OCI-M1 (cell line): ENCODE results near the gene ARMCX1.
"Not testable (repeated sequence)": the region's sequence is repeated elsewhere in the genome, so short reads cannot be mapped to it uniquely, and the experiment has no call there.

Experiments used
- DNase-seq: peaks from one replicate; lab custom pipeline; 2025; lab: John Stamatoyannopoulos, UW

Gene ARMCX1

DNA sequence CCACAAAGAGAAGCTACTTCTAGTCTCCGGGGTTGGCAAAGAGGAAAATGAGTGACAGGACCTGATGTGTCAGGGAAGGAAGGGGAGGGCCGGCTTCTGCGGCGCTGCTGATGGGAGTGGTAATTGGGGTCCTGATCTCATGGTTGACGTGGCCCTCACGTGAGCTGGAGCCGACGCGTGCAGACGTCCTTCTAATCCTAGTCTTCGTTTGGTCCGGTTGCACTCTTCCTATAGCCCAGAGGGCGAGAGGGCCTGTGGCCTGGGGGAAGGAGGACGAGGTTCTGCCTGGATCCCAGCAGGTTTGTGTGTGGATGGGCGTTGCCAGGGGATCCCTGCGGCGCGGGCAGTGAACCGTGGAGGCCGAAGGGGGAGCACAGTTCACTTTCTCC lies at the start of gene ARMCX1:
Gene ARMCX1 (plus strand): TSS at position 186 of the 389 bp plus-strand sequence. CDS start 2,384 bp downstream, outside the sequence.
- DNase-seq = peak; percentile 55

DNA sequence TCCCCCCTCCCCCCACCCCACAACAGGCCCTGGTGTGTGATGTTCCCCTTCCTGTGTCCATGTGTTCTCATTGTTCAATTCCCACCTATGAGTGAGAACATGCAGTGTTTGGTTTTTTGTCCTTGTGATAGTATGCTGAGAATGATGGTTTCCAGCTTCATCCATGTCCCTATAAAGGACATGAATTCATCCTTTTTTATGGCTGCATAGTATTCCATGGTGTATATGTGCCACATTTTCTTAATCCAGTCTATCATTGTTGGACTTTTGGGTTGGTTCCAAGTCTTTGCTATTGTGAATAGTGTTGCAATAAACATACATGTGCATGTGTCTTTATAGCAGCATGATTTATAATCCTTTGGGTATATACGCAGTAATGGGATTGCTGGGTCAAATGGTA lies 47.4 kb upstream of the ARMCX1 start:
- not testable (repeated sequence) for DNase-seq

DNA sequence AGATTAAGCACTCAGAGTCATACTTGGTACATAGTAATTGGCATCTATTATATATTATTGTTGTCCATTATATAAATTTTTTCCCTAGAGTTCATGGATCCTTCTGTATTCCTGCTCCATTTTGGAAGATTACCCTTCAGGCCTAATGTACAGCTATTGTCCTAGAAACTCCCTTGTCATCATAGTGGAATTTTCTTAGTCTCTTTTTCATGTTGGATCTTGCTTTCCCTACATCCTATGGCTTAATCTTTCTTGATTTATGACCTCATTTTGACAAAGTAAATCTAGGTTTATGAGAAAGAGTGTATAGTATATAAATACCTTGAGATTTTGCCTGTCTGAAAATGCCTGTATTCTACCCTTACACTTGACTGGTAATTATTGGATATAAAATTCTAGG lies 43.0 kb upstream of the ARMCX1 start:
- no peak for DNase-seq

DNA sequence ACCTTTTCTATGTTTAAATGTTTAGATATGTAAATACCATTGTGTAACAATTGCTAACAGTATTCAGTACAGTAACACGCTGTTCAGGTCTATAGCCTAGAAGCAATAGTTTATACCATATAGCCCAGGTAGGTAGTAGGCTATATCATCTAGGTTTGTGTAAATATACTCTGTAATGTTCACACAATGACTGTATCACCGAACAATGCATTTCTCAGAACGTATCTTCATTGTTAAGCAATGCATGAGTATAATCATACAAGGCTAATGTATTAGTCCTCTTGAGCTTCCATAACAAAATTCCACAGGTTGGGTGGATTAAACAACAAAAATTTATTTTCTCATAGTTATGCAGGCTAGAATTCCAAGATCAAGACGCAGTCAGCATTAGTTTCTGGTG lies 42.4 kb upstream of the ARMCX1 start:
- DNase-seq = no peak

DNA sequence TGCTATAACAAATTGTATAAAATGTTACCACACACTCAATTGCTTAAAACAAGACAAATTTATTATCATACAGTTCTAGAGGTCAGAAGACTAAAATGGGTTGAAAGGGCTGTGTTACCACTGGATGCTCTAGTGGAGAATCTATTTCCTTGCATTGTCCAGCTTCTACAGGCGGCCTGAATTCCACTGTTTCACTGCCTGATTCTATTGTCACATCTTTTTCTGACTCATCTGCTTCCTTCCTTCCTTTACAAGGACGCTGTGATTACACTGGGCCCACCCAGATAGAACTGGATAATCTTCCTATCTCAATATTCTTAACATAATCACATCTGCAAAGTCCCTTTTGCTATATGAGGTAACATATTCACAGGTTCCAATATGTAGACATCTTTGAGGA lies 19.4 kb upstream of the ARMCX1 start:
- DNase-seq = no peak

DNA sequence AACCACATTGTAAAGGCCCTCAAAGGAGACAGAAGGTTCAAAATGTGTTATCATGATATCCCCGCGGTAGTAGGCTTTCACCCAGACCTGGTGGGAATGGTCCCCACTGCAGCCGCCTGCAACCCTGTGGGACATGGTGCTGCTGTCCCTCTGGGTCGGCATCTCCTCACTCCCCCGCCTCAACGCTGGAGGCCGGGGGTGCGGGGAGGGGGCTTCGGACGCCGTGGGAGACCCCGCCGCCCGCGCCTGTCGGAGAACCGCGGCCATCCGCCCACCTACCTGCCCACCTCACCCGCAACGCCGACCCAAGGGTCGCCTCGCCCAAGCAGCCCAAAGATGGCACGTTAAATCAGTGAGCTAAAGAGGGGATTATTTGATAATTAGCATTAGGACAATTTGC lies 11.2 kb upstream of the ARMCX1 start:
- no peak for DNase-seq

DNA sequence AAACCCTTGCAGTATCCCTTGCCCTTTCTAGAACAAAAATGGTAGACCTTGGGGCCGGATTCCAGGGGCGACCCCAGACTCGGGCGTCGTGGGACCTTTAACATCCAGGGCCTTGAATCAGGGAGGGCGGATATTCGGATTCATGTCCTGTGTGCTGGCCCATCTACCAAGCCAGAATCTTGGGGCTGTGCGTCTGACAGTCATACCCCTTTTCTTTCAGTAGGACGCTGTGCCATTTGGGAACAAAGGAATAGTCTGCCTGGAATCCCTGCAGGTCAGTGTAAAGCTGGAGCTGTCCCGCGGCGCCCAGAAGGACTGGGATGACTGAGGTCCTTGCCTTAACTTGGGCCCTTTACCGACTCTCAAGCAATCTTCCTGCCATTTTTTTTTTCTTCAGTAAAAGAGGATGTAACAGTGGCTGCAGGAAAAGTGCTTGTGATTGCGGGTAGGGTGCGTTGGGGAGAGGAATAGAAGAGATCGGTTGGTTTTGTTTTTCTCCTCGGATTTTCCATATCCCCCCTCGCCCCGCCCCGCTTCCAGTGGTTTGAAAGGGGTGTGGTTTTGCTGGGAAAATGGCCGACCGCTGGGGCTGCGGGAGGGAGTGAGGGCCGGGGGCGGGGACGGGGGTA lies 518 bp downstream of the ARMCX1 start:
- DNase-seq = peak; percentile 1

DNA sequence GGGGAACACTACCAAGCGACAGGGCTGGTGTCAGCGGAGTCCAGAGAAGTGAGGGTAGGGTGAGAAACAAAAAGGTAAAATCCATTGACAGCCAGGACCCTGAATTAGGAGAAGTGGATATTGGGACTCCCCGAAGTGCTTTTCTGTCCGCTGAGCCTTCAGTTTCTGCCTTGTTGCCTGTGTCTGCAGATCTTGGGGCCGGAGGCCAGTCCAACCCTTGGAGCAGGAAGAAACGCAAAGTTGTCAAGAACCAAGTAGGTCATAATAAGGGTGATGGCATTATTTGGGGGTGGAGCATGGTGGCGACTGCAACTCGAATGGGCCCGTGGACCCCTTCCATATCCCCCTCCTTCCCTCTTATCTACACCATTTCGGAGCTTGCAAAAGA lies 1.0 kb downstream of the ARMCX1 start:
- DNase-seq = no peak

DNA sequence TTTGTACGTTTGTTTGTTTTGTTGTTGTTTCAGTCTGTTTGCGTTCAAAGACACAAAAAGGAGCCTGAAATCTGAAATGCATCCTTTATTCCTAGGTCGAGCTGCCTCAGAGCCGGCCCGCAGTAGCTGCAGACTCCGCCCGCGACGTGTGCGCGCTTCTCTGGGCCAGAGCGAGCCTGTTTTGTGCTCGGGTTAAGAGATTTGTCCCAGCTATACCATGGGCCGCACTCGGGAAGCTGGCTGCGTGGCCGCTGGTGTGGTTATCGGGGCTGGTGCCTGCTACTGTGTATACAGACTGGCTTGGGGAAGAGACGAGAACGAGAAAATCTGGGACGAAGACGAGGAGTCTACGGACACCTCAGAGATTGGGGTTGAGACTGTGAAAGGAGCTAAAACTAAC lies 2.4 kb downstream of the ARMCX1 start:
- DNase-seq = no peak

DNA sequence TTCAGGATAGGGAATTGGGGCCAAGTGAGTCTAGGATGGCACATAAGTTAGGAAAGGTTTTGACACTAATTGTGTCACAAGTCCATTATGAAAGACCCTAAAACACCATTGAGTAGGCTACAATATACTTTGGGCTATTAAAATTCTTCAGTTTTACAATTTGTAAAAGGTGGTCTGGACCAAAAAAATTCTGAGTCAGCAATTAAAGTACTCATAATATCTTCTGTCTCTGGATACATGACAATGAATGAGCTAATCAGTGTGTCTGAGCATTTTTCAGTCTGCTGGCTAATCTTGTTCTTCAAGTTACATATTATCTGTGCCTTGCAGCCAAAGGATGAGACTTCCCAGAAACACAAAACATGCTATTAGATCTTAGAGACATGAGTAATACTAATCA lies 14.3 kb downstream of the ARMCX1 start:
- DNase-seq = no peak

DNA sequence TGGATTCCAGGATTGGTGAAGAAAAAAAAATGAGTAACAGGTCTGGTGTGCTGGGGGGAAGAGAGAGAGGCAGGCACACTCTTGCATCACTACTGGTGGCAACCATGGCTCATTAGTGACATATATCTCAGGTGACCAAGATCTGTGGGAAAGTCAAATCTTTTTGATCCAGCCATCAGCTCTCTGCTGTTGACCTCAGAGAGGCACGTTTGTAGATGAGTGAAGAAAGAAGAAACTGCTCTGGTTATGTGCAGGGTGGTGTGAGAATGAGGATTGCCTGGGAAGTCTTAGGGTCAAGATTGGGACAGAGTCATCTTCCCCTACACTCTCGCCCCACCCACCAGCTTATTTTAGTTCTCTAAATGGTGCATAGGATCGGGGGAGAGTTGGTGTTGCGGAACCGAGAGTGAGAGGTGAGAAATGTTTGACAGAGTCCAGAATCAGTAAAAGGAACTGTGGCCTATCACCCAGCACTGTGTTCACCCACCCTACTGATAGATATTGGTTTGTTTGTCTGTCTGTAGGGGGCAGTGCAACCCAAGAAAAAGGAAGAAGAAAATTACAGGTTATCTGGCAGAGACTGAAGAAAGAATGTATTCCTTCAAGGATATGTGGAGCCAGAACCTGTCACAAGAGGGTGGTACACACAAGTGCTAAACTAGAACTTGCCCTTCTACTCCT lies 45.5 kb downstream of the ARMCX1 start:
- DNase-seq = peak; percentile 77

DNA sequence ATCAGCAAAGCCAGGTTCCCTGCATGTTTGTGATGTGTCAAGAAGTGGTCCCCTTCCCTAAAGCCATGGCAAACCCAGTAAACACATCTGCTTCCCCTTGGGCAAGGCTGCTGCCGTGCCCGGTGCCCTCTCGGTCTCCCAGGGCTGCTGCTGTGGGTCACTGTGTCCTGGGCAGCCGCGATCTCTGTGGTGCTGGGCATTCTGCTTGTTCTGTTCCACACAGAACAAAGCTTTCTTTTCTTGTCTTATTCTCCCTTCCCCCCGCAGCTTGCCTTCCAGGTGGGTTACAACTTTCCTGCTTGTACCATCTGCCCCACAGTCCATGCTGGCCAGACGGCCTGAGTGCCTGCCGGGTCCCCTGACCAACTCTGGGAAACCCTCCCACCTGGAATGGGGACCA lies 49.2 kb downstream of the ARMCX1 start:
- DNase-seq = not testable (repeated sequence)

DNA sequence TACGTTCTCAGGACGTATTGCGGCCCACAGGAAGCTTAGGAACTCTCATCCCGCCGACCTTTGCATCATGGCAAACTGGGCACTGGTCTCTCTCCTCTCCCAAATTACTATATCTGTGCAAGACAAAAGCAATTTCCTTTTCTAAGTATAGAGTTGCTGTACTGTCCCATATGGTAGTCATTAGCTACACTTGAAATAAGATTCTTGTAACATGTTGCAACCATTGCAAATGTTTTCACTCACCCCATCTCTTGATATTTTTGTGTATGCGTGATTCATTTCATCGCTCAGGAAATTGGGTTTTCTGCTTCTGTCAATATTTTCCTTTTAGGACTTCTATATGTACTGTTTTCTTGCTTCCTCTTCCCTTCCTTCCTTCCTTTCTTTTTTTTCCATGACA lies 51.7 kb downstream of the ARMCX1 start:
- DNase-seq = no peak
